ENCODE measurements around the gene ZNF140. TPM values are rescaled to one million over a fixed set of nuclear protein-coding genes. Genes with fewer than 3 reads are reported as not detected.
A peak's percentile ranks its signal among the peaks of the same experiment; 100 is the strongest.

The ZNF140 gene
- total RNA-seq, 6 experiments from 2014 or later, result 5.9 to 9.3 (median 6.9) TPM

DNA sequence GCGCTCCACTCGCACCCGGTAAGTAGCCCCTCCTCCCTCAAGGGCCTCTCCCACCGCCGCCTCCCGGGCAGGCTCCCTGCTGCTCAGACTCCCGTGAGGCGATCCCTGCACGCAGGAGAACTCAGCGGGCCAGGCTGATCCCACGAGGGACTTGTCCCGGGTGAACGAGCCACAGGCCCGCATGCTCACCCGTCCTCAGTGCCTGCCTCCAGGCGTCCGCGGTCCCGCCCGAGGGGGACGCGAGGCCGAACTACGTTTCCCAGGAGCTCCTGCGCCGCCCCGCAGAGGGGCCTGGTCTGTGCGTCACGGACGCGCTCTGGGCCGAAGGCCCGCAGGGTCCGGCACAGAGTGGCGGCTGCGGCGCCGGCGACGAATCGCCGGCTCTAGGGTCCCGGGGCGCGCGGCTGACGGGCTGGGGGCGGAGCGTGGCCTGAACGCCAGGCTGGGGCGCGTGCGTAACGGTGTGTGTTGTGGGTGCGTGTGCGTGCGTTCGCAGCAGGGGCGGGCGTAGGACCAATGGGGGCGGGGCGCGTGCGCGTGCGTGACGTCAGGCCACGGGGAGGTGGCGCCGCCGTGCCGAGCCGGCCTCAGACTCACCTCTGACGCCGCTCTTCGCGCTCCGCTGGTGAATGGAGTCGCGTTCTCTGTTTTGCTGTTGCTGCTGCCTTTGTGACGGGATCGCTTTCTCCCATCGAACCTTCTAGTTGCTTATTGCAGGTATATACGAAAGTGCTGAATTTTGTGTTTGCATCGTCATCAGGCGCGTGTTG is 49.5 kb downstream of the ZNF140 start, which contains the start of the genes ZNF10 and ZNF891:
TSS of gene ZNF10 (plus strand) at position 590 of the 770 bp plus-strand sequence. CDS start 13,866 bp downstream, outside the sequence.
TSS of gene ZNF891 (minus strand) at position 237 of the 770 bp plus-strand sequence. CDS start 8,356 bp downstream, outside the sequence.
- TF ChIP-seq, protein P1, sequence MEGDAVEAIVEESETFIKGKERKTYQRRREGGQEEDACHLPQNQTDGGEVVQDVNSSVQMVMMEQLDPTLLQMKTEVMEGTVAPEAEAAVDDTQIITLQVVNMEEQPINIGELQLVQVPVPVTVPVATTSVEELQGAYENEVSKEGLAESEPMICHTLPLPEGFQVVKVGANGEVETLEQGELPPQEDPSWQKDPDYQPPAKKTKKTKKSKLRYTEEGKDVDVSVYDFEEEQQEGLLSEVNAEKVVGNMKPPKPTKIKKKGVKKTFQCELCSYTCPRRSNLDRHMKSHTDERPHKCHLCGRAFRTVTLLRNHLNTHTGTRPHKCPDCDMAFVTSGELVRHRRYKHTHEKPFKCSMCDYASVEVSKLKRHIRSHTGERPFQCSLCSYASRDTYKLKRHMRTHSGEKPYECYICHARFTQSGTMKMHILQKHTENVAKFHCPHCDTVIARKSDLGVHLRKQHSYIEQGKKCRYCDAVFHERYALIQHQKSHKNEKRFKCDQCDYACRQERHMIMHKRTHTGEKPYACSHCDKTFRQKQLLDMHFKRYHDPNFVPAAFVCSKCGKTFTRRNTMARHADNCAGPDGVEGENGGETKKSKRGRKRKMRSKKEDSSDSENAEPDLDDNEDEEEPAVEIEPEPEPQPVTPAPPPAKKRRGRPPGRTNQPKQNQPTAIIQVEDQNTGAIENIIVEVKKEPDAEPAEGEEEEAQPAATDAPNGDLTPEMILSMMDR (IDR thresholded peaks at IDR 0.05), result no peak
- peak; percentile 86 for TF ChIP-seq POLR2A (IDR thresholded peaks at IDR 0.05)
- no peaks in the 10 kb centered on the region for H3K4me1 ChIP-seq
- peaks cover 0 to 3% (median 0%) of the 10 kb centered on the region in 4 donors for H3K36me3 ChIP-seq
- 0% methylated on average over 14 of the region's 87 CpGs for WGBS (ENCODE audit: insufficient coverage, low coverage, low lambda C conversion rate, missing lambda C conversion rate)
- intact Hi-C loops (cut with DNase I), result no loop called here
- DNase-seq, result peak; percentile 97 to 98 (median 98)
- H3K27me3 ChIP-seq, result no peaks in the 10 kb centered on the region
- peak within 1 kb of the TSS; percentile 69 to 90 (median 80) for H3K4me3 ChIP-seq
- peak within 1 kb of the TSS; percentile 85 to 98 (median 93) for H3K27ac ChIP-seq
- peak; percentile 96 to 98 (median 97) for ATAC-seq
- H3K9me3 ChIP-seq, result peaks cover 0 to 33% (median 19%) of the 10 kb centered on the region in 4 donors

- ATAC-seq (peak in 3 of 4 donors; percentile 4 to 16 (median 5)), DNase-seq (peak; percentile 52 to 59 (median 53))
- no peaks in the 10 kb centered on the region for H3K4me1 ChIP-seq
- TF ChIP-seq, protein P1 (IDR thresholded peaks at IDR 0.05), result no peak
- no peak for TF ChIP-seq POLR2A (IDR thresholded peaks at IDR 0.05)
- WGBS (ENCODE audit: insufficient coverage, low coverage, low lambda C conversion rate, missing lambda C conversion rate), result under 1% methylated on average over 17 of the region's 17 CpGs
- peak overlapping the region; percentile 69 to 90 (median 80) for H3K4me3 ChIP-seq
- H3K36me3 ChIP-seq, result peaks cover 0 to 5% (median under 1%) of the 10 kb centered on the region in 4 donors
- intact Hi-C loops (cut with DNase I), result no loop called here
- peak overlapping the region; percentile 85 to 98 (median 93) for H3K27ac ChIP-seq
- H3K9me3 ChIP-seq, result peaks cover 0 to 27% (median 15%) of the 10 kb centered on the region in 4 donors
- no peaks in the 10 kb centered on the region for H3K27me3 ChIP-seq
Observed at GRCh38 chr12:133130808-133131128, 50.0 kb downstream of the ZNF140 start.

DNA sequence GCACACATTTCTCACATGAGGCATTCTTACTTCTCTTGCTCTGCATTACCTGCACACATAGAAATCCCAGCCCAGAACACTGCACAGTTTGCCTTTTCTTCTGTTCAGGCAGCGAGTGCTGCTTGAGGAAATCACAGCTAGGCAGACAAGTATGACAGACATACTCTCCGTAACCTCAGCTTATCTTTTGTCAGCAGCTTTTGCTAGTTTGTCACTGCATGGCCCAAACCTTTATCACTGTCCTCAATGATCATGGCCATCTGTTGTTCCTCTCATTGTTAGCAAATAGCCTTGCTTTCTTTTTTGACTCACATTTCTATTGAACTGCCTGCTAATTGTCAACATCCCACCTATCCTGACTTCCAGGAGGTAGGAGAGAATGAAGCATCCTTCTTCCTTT is 55.0 kb downstream of the ZNF140 start:
- WGBS (ENCODE audit: insufficient coverage, low coverage, low lambda C conversion rate, missing lambda C conversion rate), result 100% methylated on average over 2 of the region's 2 CpGs
- DNase-seq (no peak), ATAC-seq (no peak)
- H3K27ac ChIP-seq, result no peak overlapping the region
- peaks cover 0 to 37% (median 6%) of the 10 kb centered on the region in 4 donors for H3K9me3 ChIP-seq
- intact Hi-C loops (cut with DNase I), result no loop called here
- H3K4me3 ChIP-seq, result no peak overlapping the region
- no peak for TF ChIP-seq POLR2A (IDR thresholded peaks at IDR 0.05)
- TF ChIP-seq, protein P1 (IDR thresholded peaks at IDR 0.05), result no peak
- no peaks in the 10 kb centered on the region for H3K27me3 ChIP-seq
- H3K36me3 ChIP-seq, result peaks cover 0 to 14% (median 6%) of the 10 kb centered on the region in 4 donors
- H3K4me1 ChIP-seq, result no peaks in the 10 kb centered on the region

DNA sequence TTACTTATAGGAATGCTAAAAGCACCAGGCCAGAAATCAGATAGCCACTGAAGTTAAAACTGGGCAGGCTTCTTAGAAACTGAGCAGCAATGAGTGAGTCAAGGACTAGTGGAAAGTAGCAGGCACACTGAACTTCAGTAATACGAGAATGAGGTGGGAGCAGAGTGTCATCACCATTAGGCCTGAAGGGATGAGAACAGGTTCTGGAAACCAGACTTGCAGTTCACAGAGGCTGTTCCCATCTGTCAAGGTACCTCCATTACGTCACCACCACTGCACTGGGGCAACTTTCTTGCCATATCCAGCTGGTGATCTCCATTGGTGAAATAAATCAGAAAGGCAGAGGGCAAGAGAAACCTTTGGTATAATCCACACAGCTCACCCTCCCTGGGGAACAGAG is 65.3 kb downstream of the ZNF140 start:
- TF ChIP-seq POLR2A (IDR thresholded peaks at IDR 0.05), result no peak
- TF ChIP-seq, protein P1 (IDR thresholded peaks at IDR 0.05), result no peak
- H3K4me3 ChIP-seq, result no peak overlapping the region
- no peak overlapping the region for H3K27ac ChIP-seq
- H3K9me3 ChIP-seq, result peaks cover 0 to 54% (median 14%) of the 10 kb centered on the region in 4 donors
- ATAC-seq, result no peak
- H3K27me3 ChIP-seq, result no peaks in the 10 kb centered on the region
- DNase-seq, result no peak
- peaks cover 0 to 31% (median 10%) of the 10 kb centered on the region in 4 donors for H3K36me3 ChIP-seq
- intact Hi-C loops (cut with DNase I), result no loop called here
- WGBS (ENCODE audit: insufficient coverage, low coverage, low lambda C conversion rate, missing lambda C conversion rate), result 100% methylated on average over 1 of the region's 2 CpGs
- H3K4me1 ChIP-seq, result no peaks in the 10 kb centered on the region
